GM18502 (cell line): ENCODE results near the gene SETD3.

Experiments used
- ATAC-seq: cut with Tn5 transposase; IDR thresholded peaks from one replicate; pipeline ENCODE4 v1.9.1; 2021; ENCODE audit warnings: mild to moderate bottlenecking; ENCODE audit not compliant: unreplicated experiment, poor library complexity

The SETD3 gene

DNA sequence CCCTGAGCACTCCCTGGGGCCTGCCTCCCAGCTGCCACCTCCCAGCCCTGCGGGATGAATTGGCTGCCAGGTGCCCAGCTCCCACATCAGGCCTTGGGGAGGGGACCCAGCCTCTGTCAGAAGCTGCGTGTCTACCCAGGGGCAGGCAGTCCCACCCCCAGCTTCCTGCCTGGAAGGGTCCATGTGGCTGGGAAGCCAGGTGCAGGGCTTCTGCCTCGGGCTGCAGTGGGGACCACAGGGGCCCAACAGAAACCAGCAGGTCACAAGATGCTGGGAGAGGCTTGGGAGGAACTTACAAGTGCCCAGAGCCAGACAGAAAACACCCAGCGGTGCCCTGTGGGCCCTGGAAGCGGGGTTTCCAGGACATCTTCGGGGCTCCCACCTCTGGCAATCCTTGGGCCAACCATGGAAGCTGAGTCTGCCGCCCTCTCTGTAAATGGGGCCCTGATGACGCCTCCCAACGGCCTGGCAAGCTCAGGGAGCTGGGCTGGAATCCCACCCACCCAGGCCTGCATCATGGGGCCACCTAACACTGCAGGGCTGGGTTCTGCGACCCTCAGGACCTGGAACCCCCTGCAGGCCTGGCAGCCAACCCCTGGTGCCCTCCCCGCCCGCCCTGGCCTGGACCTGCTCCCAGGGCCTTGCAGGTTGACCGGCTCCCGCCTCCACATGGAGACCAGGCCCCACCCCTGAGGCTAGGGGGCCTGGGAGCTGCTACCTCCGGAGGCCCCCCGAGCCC is 37.2 kb upstream of the SETD3 start:
- no peak for ATAC-seq

- ATAC-seq = no peak
These were observed 36.4 kb upstream of the SETD3 start for GRCh38 chr14:99516871-99517642.

DNA sequence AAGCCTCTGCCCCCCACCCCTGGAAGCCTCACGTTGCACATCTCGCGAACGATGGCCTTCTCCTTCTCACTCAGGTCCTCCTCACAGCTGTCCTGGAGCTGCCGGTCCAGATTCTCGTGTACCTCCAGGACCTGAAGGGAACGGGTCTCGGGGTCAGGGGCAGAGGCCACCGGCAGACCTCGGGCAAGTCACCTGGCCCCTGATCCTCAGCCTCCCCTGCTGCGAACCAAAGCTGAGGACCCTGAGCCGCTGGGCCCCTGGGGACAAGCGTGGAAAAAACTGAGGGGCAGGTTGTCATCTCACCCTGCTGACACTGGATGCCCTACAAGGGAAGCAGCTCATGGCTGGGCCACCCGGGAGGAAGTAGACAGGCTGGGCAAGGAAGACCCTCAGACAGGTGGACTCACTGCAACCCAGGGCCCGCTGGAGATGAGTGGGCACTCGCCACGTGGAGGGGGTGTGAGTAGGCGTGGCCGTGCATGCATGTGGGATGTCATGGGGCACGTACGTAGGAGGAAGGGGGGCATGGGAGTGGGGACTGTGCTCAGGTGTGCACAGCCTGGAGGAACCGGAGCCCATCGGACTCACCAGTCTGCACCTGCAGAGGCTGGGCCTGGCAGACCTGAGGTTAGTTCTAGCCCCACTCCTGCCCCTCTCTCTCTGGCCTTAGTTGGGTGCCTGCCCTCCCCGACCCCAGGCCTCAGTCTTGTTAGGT is 35.7 kb upstream of the SETD3 start:
- no peak for ATAC-seq

GRCh38 chr14:99515301-99516155 is 34.9 kb upstream of the SETD3 start:
- ATAC-seq = no peak

DNA sequence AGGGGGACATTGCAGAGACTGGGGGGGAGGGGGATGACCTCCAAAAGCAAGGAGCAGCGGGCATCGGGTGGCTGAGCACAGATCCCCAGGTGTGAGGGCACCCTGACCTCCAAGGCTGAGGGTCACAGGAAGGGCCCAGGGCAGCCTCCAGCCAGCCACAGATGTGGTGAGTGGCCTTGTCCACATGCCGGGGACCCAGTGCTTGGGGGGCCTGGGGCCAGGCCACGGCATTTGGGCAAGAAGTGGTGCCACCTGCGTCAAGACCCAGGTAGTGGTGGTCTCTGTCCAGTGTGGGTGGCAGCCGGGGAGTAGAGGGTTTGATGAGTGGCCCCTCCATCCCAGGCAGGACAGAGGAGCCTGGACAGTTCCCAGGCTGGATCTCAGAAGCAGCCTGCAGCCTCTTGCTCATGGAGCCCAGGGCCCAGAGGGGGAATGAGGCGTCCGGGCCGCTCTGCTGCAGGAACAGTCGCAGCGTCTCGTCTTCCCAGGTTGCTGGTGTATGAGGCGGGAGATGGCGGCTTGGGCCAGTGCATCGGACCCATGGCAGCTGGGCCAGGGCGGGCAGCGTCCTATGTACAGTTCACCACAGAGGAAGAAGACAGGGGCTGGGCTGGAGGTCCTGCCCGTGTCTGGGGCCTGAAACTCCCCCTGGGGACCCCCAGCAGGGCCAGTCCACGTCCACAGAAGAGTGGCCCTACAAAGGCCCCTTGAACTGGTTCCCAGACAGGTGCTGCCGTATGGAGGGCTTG is 34.1 kb upstream of the SETD3 start:
- no peak for ATAC-seq

- ATAC-seq = no peak
These were observed 33.4 kb upstream of the SETD3 start for GRCh38 chr14:99513946-99514551.

DNA sequence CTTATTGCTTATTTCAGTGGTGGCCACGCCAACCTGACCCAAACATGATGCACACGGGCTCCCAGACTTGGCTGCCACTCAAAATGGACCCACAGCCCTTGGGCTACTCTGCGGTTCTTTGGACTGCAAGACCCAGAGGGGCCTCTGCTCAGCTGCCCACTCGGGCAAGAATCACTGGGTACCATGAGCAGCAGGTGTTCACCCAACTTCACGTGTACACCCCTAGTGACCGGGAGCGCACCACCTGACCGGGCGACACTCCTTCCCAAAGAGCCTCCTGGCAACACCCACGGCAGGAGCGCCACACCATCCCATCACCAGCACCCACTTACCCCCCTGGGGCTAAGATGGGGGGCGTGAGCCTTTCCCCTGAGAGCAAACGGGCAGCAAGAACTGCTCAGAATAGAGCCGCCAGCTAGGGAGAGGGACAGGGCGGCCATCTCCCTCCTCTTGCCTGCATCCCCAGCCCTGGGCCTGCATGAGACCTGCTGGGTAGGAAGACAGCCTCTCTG is 32.6 kb upstream of the SETD3 start:
- no peak for ATAC-seq

DNA sequence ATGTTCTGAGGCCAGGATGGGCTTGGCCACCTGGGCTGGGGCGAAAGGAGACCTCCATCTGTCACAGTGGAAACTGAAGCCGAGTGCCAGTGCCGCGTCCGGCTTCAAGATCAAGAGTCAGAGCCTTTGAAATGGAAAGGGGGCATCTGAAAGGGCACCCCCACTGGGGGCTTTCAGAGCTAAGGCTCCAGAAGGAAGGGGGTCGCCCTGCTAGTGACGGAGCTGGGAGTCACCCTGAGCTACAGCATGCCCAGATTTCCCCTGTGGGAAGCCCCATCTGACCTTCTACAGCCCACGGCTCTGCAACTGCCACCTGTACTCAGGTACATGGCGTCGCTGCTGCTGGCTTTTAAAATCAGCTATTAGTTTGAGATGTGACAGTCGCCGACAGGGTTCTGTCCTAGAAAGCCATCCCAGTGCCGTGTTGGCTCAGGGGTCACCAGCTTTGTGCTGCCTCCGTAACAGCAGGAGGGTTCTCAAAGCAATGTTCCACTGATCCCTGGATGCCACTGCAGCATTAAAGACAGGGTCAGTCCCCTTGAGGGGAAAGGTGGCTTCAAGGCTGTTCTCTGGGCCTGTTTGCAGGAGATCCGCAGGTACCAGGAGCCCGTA is 32.0 kb upstream of the SETD3 start:
- ATAC-seq = no peak

- ATAC-seq = no peak
These were observed 31.4 kb upstream of the SETD3 start for GRCh38 chr14:99512110-99512449.

- ATAC-seq = no peak
These were observed 30.9 kb upstream of the SETD3 start for GRCh38 chr14:99511421-99512109.

GRCh38 chr14:99510556-99511139 is 30.0 kb upstream of the SETD3 start:
- ATAC-seq = no peak

- no peak for ATAC-seq
These were observed 29.4 kb upstream of the SETD3 start for GRCh38 chr14:99509871-99510555.

- no peak for ATAC-seq
These were observed 28.4 kb upstream of the SETD3 start for GRCh38 chr14:99508896-99509629.

- no peak for ATAC-seq
These were observed 27.4 kb upstream of the SETD3 start for GRCh38 chr14:99507860-99508640.

DNA sequence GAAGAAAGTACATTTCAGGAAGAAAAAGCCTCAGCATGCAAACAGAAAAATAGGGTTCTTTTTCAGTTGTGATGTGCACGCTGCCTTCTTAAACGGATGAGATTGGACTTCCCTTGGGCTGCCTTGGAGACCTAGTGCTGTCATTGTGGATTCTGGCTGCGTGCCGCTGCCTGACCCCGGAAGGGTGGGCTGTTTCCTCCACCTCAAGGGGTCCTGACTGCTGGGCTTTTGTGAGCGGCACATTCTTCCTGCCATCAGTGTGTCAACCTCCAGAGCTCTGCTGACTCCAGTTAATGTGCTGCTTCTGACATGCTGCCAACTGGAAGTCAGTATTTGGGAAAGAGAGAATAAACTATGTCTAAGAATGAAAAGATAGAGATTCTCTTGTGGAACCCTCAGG is 25.6 kb upstream of the SETD3 start:
- ATAC-seq = no peak

DNA sequence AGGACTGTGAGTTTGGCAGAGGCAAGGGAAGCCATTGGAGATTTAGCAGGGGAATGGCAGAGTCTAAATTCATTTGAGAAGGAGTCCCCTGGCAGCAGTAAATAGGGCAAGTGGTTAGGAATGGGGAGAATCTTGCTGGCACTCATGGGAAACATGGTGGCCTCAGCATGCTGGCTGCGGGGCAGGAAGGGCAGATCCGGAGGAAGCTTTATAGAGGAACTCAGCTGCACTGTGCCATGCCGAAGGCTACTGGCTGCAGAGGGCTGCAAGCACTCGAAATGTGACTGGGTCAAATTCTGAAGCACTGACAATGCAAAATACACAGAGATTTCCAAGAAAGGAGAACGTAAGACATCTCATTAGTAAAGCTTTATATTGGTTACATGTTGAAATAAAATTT is 24.4 kb upstream of the SETD3 start:
- no peak for ATAC-seq
